Hair follicular keratinocyte (primary cell): ENCODE data around the gene ADAMTS18. TPM values are rescaled to one million over a fixed set of nuclear protein-coding genes. Genes with fewer than 3 reads are reported as not detected.

ENCODE experiments used
- total RNA-seq: library from RNA; depleted of rRNA; stranded (reverse); fragments of >200 nt; gene quantifications from 2 replicates; pipeline ENCODE4 v1.2.3, GENCODE V29; 2015

The ADAMTS18 gene
- total RNA-seq = not detected in 2 replicates

GRCh38 chr16:77434530-77435271 is at the start of gene ADAMTS18:
Gene ADAMTS18 (minus strand): TSS chr16:77435034. CDS start chr16:77434695, 339 bp downstream.

Other genes with a start within 250 kb of the ADAMTS18 start
- 17.2 and 18.5 TPM in 2 replicates for gene MON1B, start 243.8 kb downstream of the ADAMTS18 start, total RNA-seq
- gene SYCE1L, start 235.6 kb downstream of the ADAMTS18 start, total RNA-seq = 0.38 and 0.86 TPM in 2 replicates